K562 (cell line): ENCODE data around the gene C10orf90. TPM values are rescaled to one million over a fixed set of nuclear protein-coding genes. Genes with fewer than 3 reads are reported as not detected.

ENCODE experiments used
- ATAC-seq: fragments of 200-7000 bp; cut with Tn5 transposase; 3 replicates; pipeline ENCODE4 v1.9.1; 2020; ENCODE audit warnings: moderate library complexity
- BruUV-seq: library from RNA; stranded (reverse); fragments of 400-500 nt; replicated peaks from 2 replicates; lab custom pipeline; 2021; lab: Mats Ljungman, UMichigan
- CTCF ChIA-PET: fragments of 300-600 bp; formaldehyde crosslinking; extraction: SDS; loops from one replicate; lab custom pipeline; 2021; ENCODE audit warnings: low intra/inter-chr PET ratio; lab: Yijun Ruan, JAX
- POLR2A ChIA-PET: fragments of 300-600, 350-650 bp; sonication (Branson Sonifier 250); formaldehyde crosslinking; extraction: SDS; loops from one replicate; lab custom pipeline; 2021; ENCODE audit warnings: antibody characterized with exemption, inconsistent platforms; lab: Yijun Ruan, JAX
- DNase-seq, 4 experiments: peaks; one replicate each; pipeline versions ENCODE4 v3.0.0 to v3.0.0-alpha.2; 2011 to 2018; ENCODE audit warnings: low spot score in 3 of 4, mixed read lengths in 3 of 4; ENCODE audit errors: extremely low read depth in 1 of 4
- FAIRE-seq: peaks from 2 replicates; lab custom pipeline; 2011; peaks lifted over from hg19 to GRCh38; lab: Jason Lieb, UNC
- H2AFZ ChIP-seq: 2 replicates; pipeline ENCODE4 v1.6.0; 2011; ENCODE audit warnings: low read depth, low read length, control low read depth, inconsistent platforms
- H3K27ac ChIP-seq: fragments of 200-600 bp; 3 replicates; pipeline ENCODE4 v1.8.0; 2011; ENCODE audit warnings: low read depth, mild to moderate bottlenecking, control low read depth, inconsistent platforms, low read length, moderate library complexity, mixed read lengths; ENCODE audit errors: extremely low read depth
- H3K27me3 ChIP-seq, 2 experiments: fragments of 300-600 bp in 1 of 2; 2 replicates in 1 of 2; 3 replicates in 1 of 2; pipeline versions ENCODE4 v1.6.0 to v1.8.0; 2011; ENCODE audit warnings: inconsistent platforms in 2 of 2, low read length in 2 of 2, mild to moderate bottlenecking in 1 of 2, mixed read lengths in 1 of 2, moderate library complexity in 1 of 2; ENCODE audit not compliant: control insufficient read depth in 2 of 2, insufficient read depth in 2 of 2
- H3K36me3 ChIP-seq: fragments of 300-600 bp; 3 replicates; pipeline ENCODE4 v1.8.0; 2011; ENCODE audit warnings: mild to moderate bottlenecking, low read length, inconsistent platforms; ENCODE audit not compliant: control insufficient read depth, insufficient read depth
- H3K4me1 ChIP-seq, 2 experiments: fragments of 200-600 bp in 1 of 2; replicated peaks in 1 of 2; 2 replicates in 1 of 2; 3 replicates in 1 of 2; pipeline versions ENCODE4 v1.5.1 to v1.8.0; 2011; ENCODE audit warnings: inconsistent platforms in 2 of 2, low read length in 2 of 2, mild to moderate bottlenecking in 1 of 2, mixed read lengths in 1 of 2, moderate library complexity in 1 of 2; ENCODE audit not compliant: control insufficient read depth in 2 of 2, insufficient read depth in 2 of 2
- H3K4me2 ChIP-seq: 2 replicates; pipeline ENCODE4 v1.6.1; 2011; ENCODE audit warnings: low read length, control low read depth, inconsistent platforms, mixed read lengths; ENCODE audit not compliant: insufficient read depth
- H3K4me3 ChIP-seq: fragments of 200-600 bp; sonication (generic), shearing (Covaris generic); 2 replicates; pipeline ENCODE4 v1.5.1; 2016; ENCODE audit warnings: control low read depth, inconsistent platforms
- H3K79me2 ChIP-seq: fragments of 200-600 bp; 3 replicates; pipeline ENCODE4 v1.8.0; 2011; ENCODE audit warnings: low read length, inconsistent platforms; ENCODE audit not compliant: control insufficient read depth, insufficient read depth
- H3K9ac ChIP-seq, 2 experiments: 2 replicates each; pipeline versions ENCODE4 v1.6.0 to v1.6.1; 2011; ENCODE audit warnings: low read depth in 2 of 2, low read length in 2 of 2, control low read depth in 1 of 2, inconsistent platforms in 1 of 2, mild to moderate bottlenecking in 1 of 2, mixed read lengths in 1 of 2; ENCODE audit not compliant: insufficient read depth in 1 of 2
- H3K9me1 ChIP-seq: one replicate; pipeline ENCODE4 v1.6.0; 2011; ENCODE audit warnings: inconsistent platforms, mild to moderate bottlenecking, low read length, moderate library complexity; ENCODE audit not compliant: control insufficient read depth, insufficient read depth
- H3K9me3 ChIP-seq: replicated peaks from 2 replicates; pipeline ENCODE4 v1.5.1; 2011; ENCODE audit warnings: low read depth, low read length, inconsistent platforms; ENCODE audit not compliant: control insufficient read depth, insufficient read depth
- H4K20me1 ChIP-seq: replicated peaks from 2 replicates; pipeline ENCODE4 v1.6.1; 2011; ENCODE audit warnings: low read length, inconsistent platforms, mixed read lengths; ENCODE audit not compliant: control insufficient read depth, insufficient read depth
- ASH1L ChIP-seq: fragments of 450-650 bp; IDR thresholded peaks from 2 replicates; pipeline ENCODE4 v1.6.1; 2018; ENCODE audit warnings: borderline replicate concordance, mild to moderate bottlenecking, low read depth; ENCODE audit not compliant: partially characterized antibody
- ETS2 ChIP-seq: IDR thresholded peaks from 2 replicates; pipeline ENCODE4 v1.6.1; 2016; ENCODE audit warnings: borderline replicate concordance, missing genetic modification characterization, mild to moderate bottlenecking, moderate library complexity, missing compliant biosample characterization; ENCODE audit not compliant: poor library complexity, severe bottlenecking
- HNRNPH1 ChIP-seq: fragments of 200-400 bp; formaldehyde crosslinking; optimal IDR thresholded peaks from 2 replicates; pipeline ENCODE3; 2017; ENCODE audit warnings: low read depth, mild to moderate bottlenecking, low read length, moderate library complexity
- ILF3 ChIP-seq: fragments of 450-650 bp; IDR thresholded peaks from 2 replicates; pipeline ENCODE4 v1.6.1; 2018; ENCODE audit warnings: antibody characterized with exemption, mild to moderate bottlenecking, moderate library complexity, borderline replicate concordance
- NR1H2 ChIP-seq: sonication (generic); formaldehyde crosslinking; IDR thresholded peaks from 2 replicates; pipeline ENCODE4 v1.4.0; 2020; ENCODE audit warnings: mild to moderate bottlenecking, missing genetic modification reagents
- NR2C2 ChIP-seq, 2 experiments: fragments of 200-800 bp in 1 of 2; sonication (Bioruptor generic) in 1 of 2; sonication (generic) in 1 of 2; formaldehyde crosslinking in 1 of 2; IDR thresholded peaks; 2 replicates each; pipeline versions ENCODE4 v1.6.1 to v1.8.0; 2016 to 2022; ENCODE audit warnings: mild to moderate bottlenecking in 1 of 2, missing compliant biosample characterization in 1 of 2, missing genetic modification characterization in 1 of 2, missing genetic modification reagents in 1 of 2
- POLR2A ChIP-seq: fragments of 450-650 bp; conservative IDR thresholded peaks from 2 replicates; pipeline ENCODE4 v1.6.1; 2016
- POLR3A ChIP-seq: IDR thresholded peaks from 2 replicates; pipeline ENCODE4 v1.6.1; 2011; ENCODE audit warnings: borderline replicate concordance, mild to moderate bottlenecking, moderate library complexity; ENCODE audit not compliant: insufficient read length, insufficient read depth; ENCODE audit errors: extremely low read depth
- SAP30 ChIP-seq: fragments of 200-600 bp; sonication (generic); IDR thresholded peaks from 2 replicates; pipeline ENCODE4 v1.6.1; 2012; ENCODE audit warnings: borderline replicate concordance, low read depth, mild to moderate bottlenecking, moderate library complexity, low read length, control low read depth, inconsistent platforms; ENCODE audit not compliant: insufficient read depth, poor library complexity, severe bottlenecking
- SMAD1 ChIP-seq: fragments of 150-350 bp; IDR thresholded peaks from 2 replicates; pipeline ENCODE4 v1.6.1; 2014; ENCODE audit warnings: low read length, low read depth; ENCODE audit not compliant: partially characterized antibody
- SMARCB1 ChIP-seq: IDR thresholded peaks from 2 replicates; pipeline ENCODE4 v1.6.1; 2011; ENCODE audit warnings: improper control_type of control experiment, low read depth; ENCODE audit not compliant: insufficient read length
- SRSF1 ChIP-seq: fragments of 200-400 bp; formaldehyde crosslinking; IDR thresholded peaks from 2 replicates; pipeline ENCODE4 v1.6.1; 2017; ENCODE audit warnings: mild to moderate bottlenecking, low read depth, low read length, moderate library complexity
- STAT5B ChIP-seq: fragments of 250-450 bp; sonication (Bioruptor Pico); IDR thresholded peaks from 2 replicates; pipeline ENCODE4 v1.8.0; 2021; ENCODE audit warnings: mild to moderate bottlenecking, inconsistent platforms
- U2AF1 ChIP-seq: fragments of 200-400 bp; formaldehyde crosslinking; optimal IDR thresholded peaks from 2 replicates; pipeline ENCODE3; 2017; ENCODE audit warnings: mild to moderate bottlenecking, low read depth, low read length, moderate library complexity
- ZNF253 ChIP-seq: fragments of 250-450 bp; sonication (Bioruptor Pico); conservative IDR thresholded peaks from 2 replicates; pipeline ENCODE4 v1.6.1; 2021; ENCODE audit warnings: mild to moderate bottlenecking
- ZNF79 ChIP-seq: fragments of 250-450 bp; sonication (Bioruptor Pico); IDR thresholded peaks from 2 replicates; pipeline ENCODE4 v1.4.0; 2020; ENCODE audit warnings: low read depth, mild to moderate bottlenecking, moderate library complexity
- ZZZ3 ChIP-seq: fragments of 450-650 bp; IDR thresholded peaks from 2 replicates; pipeline ENCODE4 v1.6.1; 2016; ENCODE audit warnings: antibody characterized with exemption, mild to moderate bottlenecking, moderate library complexity
- whole genome bisulfite sequencing: fragments of 100-300 bp; shearing (Covaris generic); methylation state at CpG from one replicate; pipeline ENCODE4 v1.1.6; 2016; ENCODE audit warnings: low coverage, mixed read lengths; ENCODE audit not compliant: insufficient coverage; ENCODE audit errors: missing lambda C conversion rate; 5-methylcytosine and 5-hydroxymethylcytosine counted together
- in situ Hi-C: fragments of 300-500 bp; cut with MboI; formaldehyde crosslinking; loops from 4 replicates; pipeline ENCODE4 v1.15.0; 2018; ENCODE audit warnings: inconsistent platforms, mixed read lengths
- intact Hi-C: fragments of 100-400 bp; cut with micrococcal nuclease; formaldehyde crosslinking; loops from 2 replicates; pipeline ENCODE4 v1.14.2; 2022
- polyA plus RNA-seq, 8 experiments: library from polyadenylated mRNA; depleted of rRNA in 4 of 8; stranded (reverse) in 5 of 8; unstranded in 3 of 8; fragments of >200 nt; fragmentation: Nextera tagmentation in 2 of 8; fragmentation: Illumina TruSeq in 1 of 8; extraction: Ambion mirVana in 2 of 8; extraction: Trizol in 1 of 8; gene quantifications; 2 replicates each; pipeline versions ENCODE4 v1.2.1 to v1.2.3, GENCODE V29; 2011 to 2014; ENCODE audit warnings: inconsistent platforms in 1 of 8, missing spikeins in 1 of 8
- total RNA-seq, 7 experiments: library from RNA; depleted of rRNA in 6 of 7; stranded (reverse); fragments of >200 nt in 6 of 7; fragmentation: Illumina TruSeq in 2 of 7; extraction: Trizol in 2 of 7; gene quantifications; 2 replicates each; pipeline versions ENCODE4 v1.2.1 to v1.2.3, GENCODE V29; 2011 to 2021; ENCODE audit warnings: low replicate concordance in 1 of 7
- TF ChIP-seq, protein P1 (sequence below): sonication (generic); formaldehyde crosslinking; IDR thresholded peaks from 2 replicates; pipeline ENCODE4 v1.8.0; 2022; ENCODE audit warnings: missing genetic modification reagents, mild to moderate bottlenecking, borderline replicate concordance

Gene C10orf90
- total and polyA plus RNA-seq, 9 of the 15 experiments (the other 6 are each of a cell fraction or from before 2014, with no cell fraction given): not detected

DNA sequence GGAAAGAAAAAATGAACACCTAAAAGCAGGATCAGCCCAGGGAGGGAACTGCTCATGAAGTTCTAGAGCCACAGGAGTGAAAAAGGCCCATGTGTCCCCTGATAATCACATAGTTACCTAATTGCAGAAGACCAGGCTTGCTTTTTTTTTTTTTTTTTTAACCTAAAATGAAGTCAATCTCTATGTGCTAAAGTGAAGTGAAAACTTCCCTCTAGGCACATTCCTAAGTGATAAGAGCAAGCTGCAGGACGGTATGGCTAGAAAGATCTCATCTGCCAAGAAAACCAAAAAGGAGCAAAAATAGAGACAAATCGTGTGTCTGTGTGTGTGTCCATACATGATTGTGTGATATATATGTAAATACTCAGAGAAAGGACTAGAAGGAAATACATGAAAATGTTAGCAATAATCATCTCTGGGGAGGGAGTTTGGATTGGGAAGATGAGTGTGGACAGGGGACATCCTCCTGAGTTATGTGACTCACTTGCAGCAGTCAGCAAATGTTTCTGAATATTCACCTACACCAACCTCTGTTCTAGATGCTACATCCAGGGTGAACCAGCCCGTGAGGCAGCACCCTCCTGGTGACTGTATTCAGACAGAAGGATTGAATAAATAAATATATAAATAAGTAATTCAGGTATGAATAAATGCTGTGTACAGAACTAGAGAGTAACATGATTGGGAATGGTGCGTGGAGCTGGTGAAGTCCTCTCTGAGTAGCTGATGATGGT, 76.4 kb downstream of the C10orf90 start:
- Histone ChIP-seq H3K79me2 (no peaks in the 10 kb centered on the region), H3K9me3 (no peaks in the 10 kb centered on the region), H4K20me1 (no peaks in the 10 kb centered on the region), H3K9ac (no peak overlapping the region), H3K27ac (no peak overlapping the region), H3K27me3 (no peaks in the 10 kb centered on the region), H3K4me3 (no peak overlapping the region), H3K9me1 (no peaks in the 10 kb centered on the region), H3K4me1 (no peaks in the 10 kb centered on the region), H3K36me3 (no peaks in the 10 kb centered on the region), H2AFZ (no peak overlapping the region), H3K4me2 (no peak overlapping the region)
- BruUV-seq: no TSS peak
- in situ Hi-C loops: no loop called here
- WGBS: 0% methylated on average over 4 of the region's 4 CpGs
- TF ChIP-seq SAP30 (no peak), HNRNPH1 (no peak), NR1H2 (CRISPR knock-in tag) (no peak), U2AF1 (no peak), ETS2 (no peak), SMAD1 (no peak), SMARCB1 (no peak), STAT5B (no peak), SRSF1 (no peak), ZZZ3 (no peak), POLR3A (no peak), ASH1L (no peak), NR2C2 (CRISPR knock-in tag; IDR thresholded peaks at IDR 0.05) (no peak), NR2C2 (tag; IDR thresholded peaks at IDR 0.05) (no peak), ILF3 (no peak), POLR2A (no peak), ZNF79 (no peak), ZNF253 (CRISPR knock-in tag) (no peak)
- TF ChIP-seq, protein P1, sequence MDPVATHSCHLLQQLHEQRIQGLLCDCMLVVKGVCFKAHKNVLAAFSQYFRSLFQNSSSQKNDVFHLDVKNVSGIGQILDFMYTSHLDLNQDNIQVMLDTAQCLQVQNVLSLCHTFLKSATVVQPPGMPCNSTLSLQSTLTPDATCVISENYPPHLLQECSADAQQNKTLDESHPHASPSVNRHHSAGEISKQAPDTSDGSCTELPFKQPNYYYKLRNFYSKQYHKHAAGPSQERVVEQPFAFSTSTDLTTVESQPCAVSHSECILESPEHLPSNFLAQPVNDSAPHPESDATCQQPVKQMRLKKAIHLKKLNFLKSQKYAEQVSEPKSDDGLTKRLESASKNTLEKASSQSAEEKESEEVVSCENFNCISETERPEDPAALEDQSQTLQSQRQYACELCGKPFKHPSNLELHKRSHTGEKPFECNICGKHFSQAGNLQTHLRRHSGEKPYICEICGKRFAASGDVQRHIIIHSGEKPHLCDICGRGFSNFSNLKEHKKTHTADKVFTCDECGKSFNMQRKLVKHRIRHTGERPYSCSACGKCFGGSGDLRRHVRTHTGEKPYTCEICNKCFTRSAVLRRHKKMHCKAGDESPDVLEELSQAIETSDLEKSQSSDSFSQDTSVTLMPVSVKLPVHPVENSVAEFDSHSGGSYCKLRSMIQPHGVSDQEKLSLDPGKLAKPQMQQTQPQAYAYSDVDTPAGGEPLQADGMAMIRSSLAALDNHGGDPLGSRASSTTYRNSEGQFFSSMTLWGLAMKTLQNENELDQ: no peak
- ChIA-PET POLR2A (no interaction called here), CTCF (no interaction called here)
- FAIRE-seq: no peak
- ATAC-seq: no peak
- no peak for DNase-seq
- intact Hi-C loops: no loop called here
